IPS DF 6.9 (cell line): ENCODE measurements around the gene LUZP1.

ENCODE experiments used
- DNase-seq: peaks from one replicate; pipeline ENCODE4 v3.0.0-alpha.2; 2013; ENCODE audit warnings: low read depth, low spot score
- H3K27ac ChIP-seq: one replicate; pipeline ENCODE4 v1.5.1; 2013; ENCODE audit warnings: low read length, control low read depth
- H3K27me3 ChIP-seq: 2 replicates; pipeline ENCODE4 v1.6.1; 2013; ENCODE audit warnings: mild to moderate bottlenecking, low read length; ENCODE audit not compliant: control insufficient read depth, insufficient read depth
- H3K36me3 ChIP-seq: 2 replicates; pipeline ENCODE4 v1.6.1; 2013; ENCODE audit warnings: low read length; ENCODE audit not compliant: control insufficient read depth, insufficient read depth
- H3K4me1 ChIP-seq: 2 replicates; pipeline ENCODE4 v1.6.1; 2013; ENCODE audit warnings: low read length; ENCODE audit not compliant: control insufficient read depth, insufficient read depth
- H3K4me3 ChIP-seq: 2 replicates; pipeline ENCODE4 v1.5.1; 2013; ENCODE audit warnings: mild to moderate bottlenecking, low read length
- H3K9me3 ChIP-seq: 2 replicates; pipeline ENCODE4 v1.6.1; 2013; ENCODE audit warnings: low read length, inconsistent platforms; ENCODE audit not compliant: control insufficient read depth, insufficient read depth
- WGBS: extraction: QIAGEN DNeasy Blood & Tissue Kit; methylation state at CpG from one replicate; pipeline ENCODE4 v1.1.7; 2013; ENCODE audit warnings: mixed read lengths, missing lambda C conversion rate; ENCODE audit not compliant: insufficient read length, insufficient coverage; 5-methylcytosine and 5-hydroxymethylcytosine counted together

Gene LUZP1

DNA sequence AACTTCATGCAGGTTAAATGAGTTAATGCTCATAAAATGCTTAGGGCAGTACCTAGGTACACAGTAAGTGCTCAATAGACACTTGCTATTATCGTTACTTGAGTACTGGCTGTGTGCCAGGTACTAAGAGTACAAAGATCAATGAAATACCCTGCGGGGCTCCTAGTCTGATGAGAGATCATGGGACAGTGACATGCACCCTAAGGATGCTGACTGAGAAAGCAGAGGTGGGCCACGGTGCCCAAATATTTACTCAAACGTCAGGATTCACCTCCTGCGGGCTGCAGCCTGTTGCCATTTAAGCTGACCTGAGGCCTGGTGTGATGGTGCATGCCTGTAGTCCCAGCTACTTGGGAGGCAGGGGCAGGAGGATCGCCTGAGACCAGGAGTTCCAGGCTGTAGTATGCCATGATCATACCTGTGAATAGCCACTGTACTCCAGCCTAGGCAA is 19.8 kb upstream of the LUZP1 start:
- Histone ChIP-seq H3K4me3 (no peak overlapping the region), H3K4me1 (no peaks in the 10 kb centered on the region), H3K27me3 (no peaks in the 10 kb centered on the region), H3K36me3 (0 out of 2 replicates have a peak, but pooled peaks cover 1% of the 10 kb centered on the region), H3K9me3 (no peaks in the 10 kb centered on the region), H3K27ac (no peak overlapping the region)
- no CpG with 5 or more reads among the region's 6 CpGs for WGBS
- no peak for DNase-seq

- WGBS = no CpG with 5 or more reads among the region's 5 CpGs
- Histone ChIP-seq H3K4me3 (no peak overlapping the region), H3K36me3 (no peaks in the 10 kb centered on the region), H3K27me3 (no peaks in the 10 kb centered on the region), H3K9me3 (no peaks in the 10 kb centered on the region), H3K27ac (no peak overlapping the region), H3K4me1 (no peaks in the 10 kb centered on the region)
- DNase-seq = no peak
Measured at GRCh38 chr1:23187637-23188036, 19.0 kb upstream of the LUZP1 start.

GRCh38 chr1:23185381-23185780 is 16.7 kb upstream of the LUZP1 start:
- Histone ChIP-seq H3K9me3 (no peaks in the 10 kb centered on the region), H3K36me3 (no peaks in the 10 kb centered on the region), H3K4me1 (no peaks in the 10 kb centered on the region), H3K27me3 (no peaks in the 10 kb centered on the region), H3K4me3 (no peak overlapping the region), H3K27ac (no peak overlapping the region)
- DNase-seq = no peak
- no CpG with 5 or more reads among the region's 4 CpGs for WGBS

DNA sequence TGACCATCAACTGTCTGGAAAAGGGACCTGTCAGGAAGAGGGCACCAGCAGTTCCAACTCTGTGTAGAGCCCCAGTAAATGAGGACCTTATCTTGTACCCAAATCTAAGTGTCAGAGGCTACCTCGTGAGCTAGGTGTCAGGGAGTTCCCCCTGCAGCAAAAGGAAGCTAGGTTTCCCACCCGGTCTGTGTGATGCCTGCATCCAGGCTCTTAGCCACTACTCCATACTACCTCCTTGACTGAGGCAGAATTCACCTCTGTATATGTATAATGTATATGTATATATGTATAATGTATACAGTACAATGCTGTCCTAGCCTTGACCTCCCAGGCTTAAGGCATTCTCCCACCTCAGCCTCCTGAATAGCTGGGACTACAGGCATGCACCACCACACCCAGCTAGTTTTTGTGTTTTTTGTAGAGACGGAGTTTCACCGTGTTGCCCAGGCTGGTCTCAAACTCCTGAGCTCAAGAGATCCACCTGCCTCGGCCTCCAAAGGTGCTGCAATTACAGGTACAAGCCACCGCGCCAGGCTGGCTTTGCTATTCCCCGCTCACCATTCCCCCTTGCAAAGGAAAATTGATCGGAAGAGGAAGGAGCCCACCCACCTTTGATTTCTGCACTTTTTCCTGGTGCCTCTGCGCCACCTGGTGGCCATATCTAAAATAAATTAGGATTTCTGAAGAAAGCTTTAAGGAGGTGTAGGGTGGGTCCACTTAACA is 15.7 kb upstream of the LUZP1 start:
- DNase-seq = no peak
- no peak overlapping the region for H3K4me3 ChIP-seq
- no peak overlapping the region for H3K27ac ChIP-seq
- H3K4me1 ChIP-seq = no peaks in the 10 kb centered on the region
- no peaks in the 10 kb centered on the region for H3K27me3 ChIP-seq
- no peaks in the 10 kb centered on the region for H3K9me3 ChIP-seq
- WGBS = no CpG with 5 or more reads among the region's 10 CpGs
- H3K36me3 ChIP-seq = no peaks in the 10 kb centered on the region

- WGBS = no CpG with 5 or more reads among the region's 2 CpGs
Measured at GRCh38 chr1:23179862-23180261, 11.2 kb upstream of the LUZP1 start.

GRCh38 chr1:23178950-23179349 is 10.3 kb upstream of the LUZP1 start:
- WGBS = no CpG with 5 or more reads among the region's 6 CpGs
- DNase-seq = no peak
- Histone ChIP-seq H3K27me3 (peaks cover 5% of the 10 kb centered on the region; the same call in 1 of the 2 replicates), H3K27ac (no peak overlapping the region), H3K4me3 (no peak overlapping the region), H3K9me3 (no peaks in the 10 kb centered on the region), H3K36me3 (no peaks in the 10 kb centered on the region), H3K4me1 (peaks cover 1% of the 10 kb centered on the region; the same call in 1 of the 2 replicates)

More at GRCh38 chr1:23179862-23180261, 11.2 kb upstream of the LUZP1 start:
- no peak overlapping the region for H3K4me3 ChIP-seq
- no peaks in the 10 kb centered on the region for H3K36me3 ChIP-seq
- H3K4me1 ChIP-seq = peaks cover 1% of the 10 kb centered on the region; the same call in 1 of the 2 replicates
- no peak overlapping the region for H3K27ac ChIP-seq
- no peaks in the 10 kb centered on the region for H3K9me3 ChIP-seq
- peaks cover 5% of the 10 kb centered on the region; the same call in 1 of the 2 replicates for H3K27me3 ChIP-seq
- no peak for DNase-seq

- H3K27ac ChIP-seq = no peak overlapping the region
Measured at GRCh38 chr1:23178414-23178813, 9.8 kb upstream of the LUZP1 start.

GRCh38 chr1:23177438-23178380 is 9.1 kb upstream of the LUZP1 start:
- Histone ChIP-seq H3K9me3 (no peaks in the 10 kb centered on the region), H3K36me3 (no peaks in the 10 kb centered on the region), H3K4me3 (peak overlapping the region; percentile 45; the same call in 1 of the 2 replicates), H3K27ac (no peak overlapping the region), H3K27me3 (peaks cover 5% of the 10 kb centered on the region; the same call in 1 of the 2 replicates), H3K4me1 (peaks cover 1% of the 10 kb centered on the region; the same call in 1 of the 2 replicates)
- no CpG with 5 or more reads among the region's 62 CpGs for WGBS
- DNase-seq = no peak

More at GRCh38 chr1:23178414-23178813, 9.8 kb upstream of the LUZP1 start:
- Histone ChIP-seq H3K27me3 (peaks cover 5% of the 10 kb centered on the region; the same call in 1 of the 2 replicates), H3K4me1 (peaks cover 1% of the 10 kb centered on the region; the same call in 1 of the 2 replicates), H3K36me3 (no peaks in the 10 kb centered on the region), H3K4me3 (no peak overlapping the region), H3K9me3 (no peaks in the 10 kb centered on the region)
- no CpG with 5 or more reads among the region's 6 CpGs for WGBS
- no peak for DNase-seq

- Histone ChIP-seq H3K4me3 (peak overlapping the region; percentile 45; the same call in 1 of the 2 replicates), H3K27me3 (peaks cover 5% of the 10 kb centered on the region; the same call in 1 of the 2 replicates), H3K36me3 (no peaks in the 10 kb centered on the region), H3K27ac (no peak overlapping the region), H3K4me1 (peaks cover 1% of the 10 kb centered on the region; the same call in 1 of the 2 replicates), H3K9me3 (no peaks in the 10 kb centered on the region)
- WGBS = no CpG with 5 or more reads among the region's 10 CpGs
- no peak for DNase-seq
Measured at GRCh38 chr1:23177031-23177430, 8.4 kb upstream of the LUZP1 start.

DNA sequence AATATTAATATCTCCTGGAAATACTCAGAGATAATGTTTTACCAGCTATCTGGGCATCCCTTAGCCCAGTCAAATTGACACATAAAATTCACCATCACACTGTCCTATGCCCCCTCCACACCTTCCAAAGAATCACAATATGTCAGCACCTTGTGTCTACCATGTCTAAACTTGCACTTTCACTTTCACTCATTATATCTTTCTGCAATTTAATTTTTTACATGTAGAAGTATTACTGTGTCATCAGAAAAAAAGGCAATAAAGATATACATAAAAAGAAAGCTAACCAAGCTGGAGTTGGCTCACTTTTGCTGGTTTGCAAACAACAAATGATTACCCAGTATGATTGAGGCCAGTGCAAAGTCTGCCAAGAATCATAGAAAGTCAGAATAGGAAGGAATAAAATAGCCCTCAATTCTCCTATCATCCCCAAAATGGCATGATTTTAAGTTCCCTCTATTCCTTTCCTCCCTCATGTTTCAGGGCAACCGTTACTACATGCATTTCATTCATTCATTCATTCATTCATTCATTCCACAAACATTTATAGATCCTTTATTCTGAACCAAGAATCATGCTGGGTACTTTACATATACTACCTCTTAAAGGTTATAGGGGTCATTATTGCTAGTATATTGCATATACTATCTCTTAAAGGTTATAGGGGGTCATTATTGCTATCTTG is 5.9 kb upstream of the LUZP1 start:
- 100% methylated on average over 1 of the region's 1 CpG for WGBS
- H3K36me3 ChIP-seq = no peaks in the 10 kb centered on the region
- no peak for DNase-seq
- peaks cover 5% of the 10 kb centered on the region; the same call in 1 of the 2 replicates for H3K27me3 ChIP-seq
- H3K9me3 ChIP-seq = no peaks in the 10 kb centered on the region
- H3K4me3 ChIP-seq = no peak overlapping the region
- peaks cover 1% of the 10 kb centered on the region; the same call in 1 of the 2 replicates for H3K4me1 ChIP-seq
- no peak overlapping the region for H3K27ac ChIP-seq
